Activated naive CD4-positive, alpha-beta T cell treated with anti-CD3 and anti-CD28 coated beads for 36 hours (primary cell): ENCODE measurements around the gene MAMDC2. TPM values are rescaled to one million over a fixed set of nuclear protein-coding genes. Genes with fewer than 3 reads are reported as not detected.

Source experiments
- CTCF ChIA-PET: fragments of 350-600 bp; sonication (Branson Sonifier 250); formaldehyde crosslinking; loops from one replicate; lab custom pipeline; 2021; ENCODE audit warnings: antibody characterized with exemption; lab: Charles Lee
- DNase-seq: peaks from one replicate; pipeline ENCODE4 v3.0.0-alpha.2; 2020
- H3K27ac Mint-ChIP-seq: one replicate; pipeline ENCODE4 v1.8.0; 2021; ENCODE audit warnings: mild to moderate bottlenecking, mixed read lengths
- H3K27me3 Mint-ChIP-seq: one replicate; pipeline ENCODE4 v1.8.0; 2021; ENCODE audit warnings: low read depth, mixed read lengths
- H3K36me3 Mint-ChIP-seq: one replicate; pipeline ENCODE4 v1.8.0; 2021; ENCODE audit warnings: low read depth, mixed read lengths
- H3K4me1 Mint-ChIP-seq: one replicate; pipeline ENCODE4 v1.8.0; 2021; ENCODE audit warnings: low read depth, mixed read lengths
- H3K4me3 Mint-ChIP-seq: one replicate; pipeline ENCODE4 v1.8.0; 2021; ENCODE audit warnings: mild to moderate bottlenecking, moderate library complexity, mixed read lengths
- H3K9me3 Mint-ChIP-seq: one replicate; pipeline ENCODE4 v1.8.0; 2021; ENCODE audit warnings: mixed read lengths
- intact Hi-C: fragments of 100-400 bp; cut with micrococcal nuclease; formaldehyde crosslinking; loops from one replicate; pipeline ENCODE4 v1.15.1; 2023
- total RNA-seq, 2 experiments: library from RNA; stranded (reverse); gene quantifications; one replicate each; pipeline ENCODE4 v1.2.3, GENCODE V29; 2021

MAMDC2 gene
- not detected for total RNA-seq

GRCh38 chr9:70043689-70044489 lies at the start of gene MAMDC2:
TSS of gene MAMDC2 (plus strand) at chr9:70043848. CDS start at chr9:70044198, 350 bp downstream.
- Mint-ChIP-seq H3K9me3 (no peaks in the 10 kb centered on the region), H3K4me1 (peaks cover 5% of the 10 kb centered on the region), H3K27ac (no peak within 1 kb of the TSS), H3K4me3 (peak within 1 kb of the TSS; percentile 14), H3K36me3 (no peaks in the 10 kb centered on the region), H3K27me3 (peaks cover 48% of the 10 kb centered on the region)
- no peak for DNase-seq
- CTCF ChIA-PET = interaction anchor here (0.7 kb wide), 1 partner anchor 78 kb away, joined by 3 read pairs; no protein-coding TSS in a partner anchor
- intact Hi-C loops = no loop called here

- Mint-ChIP-seq H3K9me3 (peaks cover 1% of the 10 kb centered on the region), H3K4me1 (no peaks in the 10 kb centered on the region), H3K27ac (no peak overlapping the region), H3K36me3 (no peaks in the 10 kb centered on the region), H3K27me3 (peaks cover 8% of the 10 kb centered on the region), H3K4me3 (no peak overlapping the region)
- intact Hi-C loops = no loop called here
- CTCF ChIA-PET = no interaction called here
- DNase-seq = no peak
Measured at GRCh38 chr9:69995846-69996245, 47.8 kb upstream of the MAMDC2 start.

GRCh38 chr9:69996967-69997366 lies 46.7 kb upstream of the MAMDC2 start:
- no peaks in the 10 kb centered on the region for H3K36me3 Mint-ChIP-seq
- DNase-seq = no peak
- no peak overlapping the region for H3K27ac Mint-ChIP-seq
- peaks cover 1% of the 10 kb centered on the region for H3K9me3 Mint-ChIP-seq
- CTCF ChIA-PET = no interaction called here
- H3K4me1 Mint-ChIP-seq = no peaks in the 10 kb centered on the region
- no peak overlapping the region for H3K4me3 Mint-ChIP-seq
- H3K27me3 Mint-ChIP-seq = peaks cover 8% of the 10 kb centered on the region
- intact Hi-C loops = no loop called here

- no peak for DNase-seq
- Mint-ChIP-seq H3K27me3 (peaks cover 8% of the 10 kb centered on the region), H3K36me3 (no peaks in the 10 kb centered on the region), H3K9me3 (peaks cover 1% of the 10 kb centered on the region), H3K4me1 (no peaks in the 10 kb centered on the region), H3K4me3 (no peak overlapping the region), H3K27ac (no peak overlapping the region)
- CTCF ChIA-PET = no interaction called here
- intact Hi-C loops = no loop called here
Measured at GRCh38 chr9:69997524-69997923, 46.1 kb upstream of the MAMDC2 start.

GRCh38 chr9:69999315-69999714 lies 44.3 kb upstream of the MAMDC2 start:
- no peak overlapping the region for H3K4me3 Mint-ChIP-seq
- no peaks in the 10 kb centered on the region for H3K4me1 Mint-ChIP-seq
- H3K27me3 Mint-ChIP-seq = peaks cover 5% of the 10 kb centered on the region
- intact Hi-C loops = no loop called here
- CTCF ChIA-PET = no interaction called here
- peaks cover 1% of the 10 kb centered on the region for H3K9me3 Mint-ChIP-seq
- no peak for DNase-seq
- no peaks in the 10 kb centered on the region for H3K36me3 Mint-ChIP-seq
- H3K27ac Mint-ChIP-seq = no peak overlapping the region

GRCh38 chr9:70000469-70000868 lies 43.2 kb upstream of the MAMDC2 start:
- Mint-ChIP-seq H3K4me1 (no peaks in the 10 kb centered on the region), H3K4me3 (no peak overlapping the region), H3K36me3 (no peaks in the 10 kb centered on the region), H3K9me3 (peaks cover 1% of the 10 kb centered on the region), H3K27me3 (peaks cover 4% of the 10 kb centered on the region), H3K27ac (no peak overlapping the region)
- CTCF ChIA-PET = interaction anchor here (1.0 kb wide), 1 partner anchor 111 kb away, joined by 3 read pairs; no protein-coding TSS in a partner anchor
- no peak for DNase-seq
- intact Hi-C loops = no loop called here

- no peaks in the 10 kb centered on the region for H3K4me1 Mint-ChIP-seq
- H3K9me3 Mint-ChIP-seq = no peaks in the 10 kb centered on the region
- intact Hi-C loops = no loop called here
- H3K36me3 Mint-ChIP-seq = no peaks in the 10 kb centered on the region
- peaks cover 6% of the 10 kb centered on the region for H3K27me3 Mint-ChIP-seq
- CTCF ChIA-PET = no interaction called here
- H3K27ac Mint-ChIP-seq = no peak overlapping the region
- no peak for DNase-seq
- H3K4me3 Mint-ChIP-seq = no peak overlapping the region
Measured at GRCh38 chr9:70003901-70004714, 39.5 kb upstream of the MAMDC2 start.

- Mint-ChIP-seq H3K9me3 (no peaks in the 10 kb centered on the region), H3K4me3 (no peak overlapping the region), H3K36me3 (no peaks in the 10 kb centered on the region), H3K27me3 (peaks cover 6% of the 10 kb centered on the region), H3K27ac (no peak overlapping the region), H3K4me1 (no peaks in the 10 kb centered on the region)
- no peak for DNase-seq
- intact Hi-C loops = no loop called here
- CTCF ChIA-PET = no interaction called here
Measured at GRCh38 chr9:70006306-70006705, 37.3 kb upstream of the MAMDC2 start.

GRCh38 chr9:70007831-70008230 lies 35.8 kb upstream of the MAMDC2 start:
- intact Hi-C loops = no loop called here
- CTCF ChIA-PET = no interaction called here
- Mint-ChIP-seq H3K36me3 (no peaks in the 10 kb centered on the region), H3K4me1 (no peaks in the 10 kb centered on the region), H3K4me3 (no peak overlapping the region), H3K27ac (no peak overlapping the region), H3K27me3 (peaks cover 7% of the 10 kb centered on the region), H3K9me3 (no peaks in the 10 kb centered on the region)
- no peak for DNase-seq

GRCh38 chr9:70010015-70010414 lies 33.6 kb upstream of the MAMDC2 start:
- H3K27me3 Mint-ChIP-seq = peaks cover 7% of the 10 kb centered on the region
- no peak for DNase-seq
- no peaks in the 10 kb centered on the region for H3K36me3 Mint-ChIP-seq
- no peaks in the 10 kb centered on the region for H3K9me3 Mint-ChIP-seq
- CTCF ChIA-PET = no interaction called here
- H3K4me3 Mint-ChIP-seq = no peak overlapping the region
- intact Hi-C loops = no loop called here
- H3K27ac Mint-ChIP-seq = no peak overlapping the region
- H3K4me1 Mint-ChIP-seq = no peaks in the 10 kb centered on the region

GRCh38 chr9:70011366-70011765 lies 32.3 kb upstream of the MAMDC2 start:
- Mint-ChIP-seq H3K4me1 (no peaks in the 10 kb centered on the region), H3K4me3 (no peak overlapping the region), H3K36me3 (no peaks in the 10 kb centered on the region), H3K27me3 (peaks cover 2% of the 10 kb centered on the region), H3K9me3 (no peaks in the 10 kb centered on the region), H3K27ac (no peak overlapping the region)
- CTCF ChIA-PET = interaction anchor here (0.8 kb wide), 1 partner anchor 99 kb away, joined by 3 read pairs; no protein-coding TSS in a partner anchor
- intact Hi-C loops = no loop called here
- DNase-seq = no peak

GRCh38 chr9:70012569-70012968 lies 31.1 kb upstream of the MAMDC2 start:
- intact Hi-C loops = no loop called here
- no peaks in the 10 kb centered on the region for H3K9me3 Mint-ChIP-seq
- no peak overlapping the region for H3K4me3 Mint-ChIP-seq
- H3K36me3 Mint-ChIP-seq = no peaks in the 10 kb centered on the region
- no peaks in the 10 kb centered on the region for H3K4me1 Mint-ChIP-seq
- H3K27ac Mint-ChIP-seq = no peak overlapping the region
- peaks cover 2% of the 10 kb centered on the region for H3K27me3 Mint-ChIP-seq
- DNase-seq = no peak
- CTCF ChIA-PET = no interaction called here
